ENCODE data around the gene MR1.

Gene MR1

GRCh38 chr1:181091309-181092040, 57.7 kb downstream of the MR1 start:
- DNase-seq (ENCODE audit: low spot score), result no peak

DNA sequence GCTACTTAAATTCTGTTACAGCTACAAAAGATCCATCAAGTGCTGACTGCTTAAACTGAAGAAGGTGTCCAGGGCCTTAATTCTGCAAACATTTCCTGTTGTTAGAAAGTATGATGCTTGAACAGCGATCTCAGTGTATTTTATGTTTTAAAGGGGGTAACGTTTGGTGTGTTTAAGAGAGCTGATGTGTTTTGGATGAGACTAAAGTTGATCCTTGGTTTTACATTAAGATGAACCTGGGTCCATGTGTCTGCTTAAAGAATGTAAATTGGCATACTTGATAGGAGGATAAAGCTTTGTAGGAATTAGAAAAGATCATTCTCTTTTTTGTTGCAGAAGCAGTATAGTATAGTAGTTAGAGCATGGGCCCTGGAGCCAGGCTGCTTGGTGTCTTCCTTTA, 58.3 kb downstream of the MR1 start:
- DNase-seq (ENCODE audit: low spot score), result no peak

- no peak for DNase-seq (ENCODE audit: low spot score)
These were observed 59.2 kb downstream of the MR1 start for GRCh38 chr1:181092883-181093458.

DNA sequence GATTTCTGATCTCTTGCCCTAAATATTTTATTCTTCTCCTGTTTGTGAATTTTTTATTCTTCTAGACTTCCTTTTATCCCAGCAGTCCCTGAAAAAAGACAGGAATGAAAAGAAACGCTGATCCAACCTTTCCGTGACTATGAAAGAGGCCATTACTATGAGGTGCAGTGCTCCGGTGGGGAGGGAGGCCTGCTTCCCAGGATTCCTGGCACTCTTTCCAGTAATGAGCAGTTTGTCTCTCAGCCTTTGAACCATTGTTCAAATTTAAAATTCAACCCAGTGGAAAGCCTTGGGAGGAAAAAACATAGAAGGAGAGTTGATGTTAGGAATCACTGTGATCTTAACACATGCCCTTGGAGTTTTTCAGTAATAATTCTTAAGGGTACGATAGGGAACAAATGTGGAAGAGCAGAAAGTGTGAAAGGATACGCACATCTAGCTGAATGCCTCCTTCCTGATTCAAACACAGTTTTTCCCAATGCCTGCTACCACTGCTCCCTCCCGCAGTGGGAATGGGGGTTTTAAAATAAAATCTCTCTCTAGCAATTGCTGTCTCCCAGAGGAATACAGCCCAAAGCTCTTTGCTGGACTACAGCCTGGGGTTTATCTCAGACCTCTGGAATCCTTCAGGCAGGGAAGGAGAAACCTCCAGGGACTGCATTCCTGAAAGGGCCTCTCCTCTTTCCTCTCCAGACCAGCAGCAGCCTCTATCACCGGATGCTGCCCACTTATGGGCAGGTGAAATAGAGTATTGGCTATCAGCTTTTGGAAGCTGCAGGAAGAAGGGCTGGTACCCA, 60.8 kb downstream of the MR1 start:
- DNase-seq (ENCODE audit: low spot score), result no peak

GRCh38 chr1:181095260-181095659, 61.5 kb downstream of the MR1 start:
- no peak for DNase-seq (ENCODE audit: low spot score)

DNA sequence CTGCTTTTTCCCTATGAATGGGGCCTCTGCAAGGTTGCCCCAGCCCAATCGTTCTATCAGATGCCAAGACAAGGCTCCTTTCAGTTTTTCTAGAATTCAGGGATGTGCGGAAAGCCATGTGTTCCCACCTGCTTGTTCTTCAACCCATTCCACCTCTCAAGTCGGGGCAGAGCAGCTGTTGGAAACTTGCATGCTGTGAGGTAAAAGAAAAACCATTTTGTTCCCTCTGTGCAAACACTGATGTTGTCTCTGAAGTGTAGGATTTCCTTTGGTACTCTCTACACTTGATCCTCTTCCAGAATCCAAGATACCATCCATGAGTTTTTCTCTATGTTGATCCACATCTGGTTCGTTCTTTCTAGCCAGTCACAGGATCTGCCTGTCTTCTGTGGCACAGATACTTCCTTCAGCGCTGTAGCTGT, 62.0 kb downstream of the MR1 start:
- DNase-seq (ENCODE audit: low spot score), result no peak

DNA sequence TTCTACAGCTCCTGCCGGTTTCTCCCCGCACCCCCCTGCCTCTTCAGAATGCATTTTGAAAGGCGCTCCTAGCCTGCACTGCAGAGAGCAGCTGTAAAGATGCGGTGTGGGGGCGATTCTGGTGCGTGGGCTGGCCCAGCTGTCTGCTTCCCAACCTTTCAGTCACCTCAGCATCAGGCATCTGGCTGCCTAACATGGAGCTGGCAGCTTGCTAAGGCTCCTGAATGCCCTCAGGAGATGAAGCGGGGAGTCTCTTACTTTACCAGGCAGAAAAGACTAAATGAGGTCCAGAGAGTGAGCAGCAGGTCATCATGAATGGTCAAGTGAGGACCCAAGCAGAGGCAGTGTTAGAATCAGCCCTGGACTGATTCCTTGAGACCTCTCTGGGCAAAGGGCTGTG, 63.5 kb downstream of the MR1 start:
- DNase-seq (ENCODE audit: low spot score), result peak; percentile 77

DNA sequence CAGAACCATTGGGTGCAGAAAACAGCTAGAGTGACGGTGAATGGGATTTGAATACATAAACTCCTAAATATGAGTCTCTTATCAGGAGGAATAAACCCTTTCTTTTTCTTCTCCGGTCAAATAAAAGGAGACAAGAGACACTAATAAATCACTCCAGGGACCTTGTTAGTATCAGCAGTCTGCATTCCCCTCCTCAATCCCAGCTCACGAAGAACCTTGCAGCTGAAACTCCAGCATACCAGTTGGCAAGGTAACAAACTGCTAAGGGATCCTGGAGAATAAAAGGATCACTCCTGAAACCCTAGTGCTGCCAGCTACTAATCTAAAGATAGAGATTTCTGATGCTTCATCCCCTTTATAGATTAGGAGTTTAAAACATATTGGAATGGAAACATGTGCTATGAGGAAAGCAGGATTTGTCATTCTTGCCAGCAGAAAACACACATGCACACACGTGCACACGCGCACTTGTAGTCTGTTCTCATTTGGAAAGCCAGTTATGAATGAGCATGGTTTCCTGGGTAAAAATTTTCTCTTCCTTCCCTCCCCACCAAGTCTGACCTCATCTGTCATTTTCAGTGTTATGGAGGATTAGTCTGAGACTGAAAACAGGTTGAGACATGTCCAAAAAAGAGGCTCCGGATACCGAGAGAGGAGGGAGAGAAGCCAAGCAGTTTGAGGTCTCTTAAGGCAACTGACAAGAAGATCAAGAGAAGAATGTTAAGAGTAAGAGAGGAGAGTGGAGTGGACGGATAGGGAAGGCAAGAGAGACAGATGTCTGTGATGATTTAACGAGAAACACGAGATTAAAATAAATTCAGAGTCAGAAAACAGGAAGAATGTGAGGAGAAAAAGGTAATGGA, 65.6 kb downstream of the MR1 start:
- no peak for DNase-seq (ENCODE audit: low spot score)

DNA sequence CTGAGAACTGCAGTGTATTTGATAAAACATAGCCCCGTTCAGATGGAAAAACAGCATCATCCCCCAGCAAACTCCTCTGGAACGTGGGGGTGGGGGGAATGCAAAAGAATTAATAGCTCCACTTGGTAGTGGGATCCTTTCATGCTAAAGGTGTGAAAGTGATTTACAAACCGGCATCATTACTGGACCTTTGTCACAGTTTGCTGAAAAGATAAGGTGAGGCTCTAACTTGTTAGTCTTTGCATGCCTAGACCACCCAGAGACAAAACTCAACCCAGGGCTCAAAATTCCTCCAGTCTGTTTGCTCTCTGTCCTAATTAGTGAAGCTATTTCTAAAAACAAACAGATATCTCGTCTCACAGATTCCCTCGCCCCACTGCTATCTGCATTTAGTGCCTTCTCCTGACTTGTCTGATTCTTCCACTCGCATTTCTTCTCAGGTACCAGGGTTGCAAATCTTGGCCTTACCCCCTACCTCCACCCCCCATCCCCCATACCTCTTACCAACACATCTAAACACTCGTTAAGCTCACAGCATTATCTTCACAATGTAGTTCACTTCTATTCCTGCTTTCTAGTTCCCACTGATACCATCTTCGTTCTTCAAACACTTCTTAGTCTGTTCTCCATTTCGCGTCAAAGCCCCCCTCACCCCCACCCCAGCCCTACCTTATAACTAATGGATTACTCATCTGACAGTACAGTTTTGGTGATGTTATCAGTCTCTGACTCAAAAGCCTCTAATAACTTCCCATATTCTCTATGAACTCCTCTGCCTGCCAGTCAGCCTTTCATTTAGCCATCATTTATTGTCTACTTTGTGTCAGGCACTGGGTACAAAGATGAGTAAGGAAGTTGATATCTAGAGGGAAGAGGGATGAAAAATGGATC, 66.5 kb downstream of the MR1 start:
- no peak for DNase-seq (ENCODE audit: low spot score)

DNA sequence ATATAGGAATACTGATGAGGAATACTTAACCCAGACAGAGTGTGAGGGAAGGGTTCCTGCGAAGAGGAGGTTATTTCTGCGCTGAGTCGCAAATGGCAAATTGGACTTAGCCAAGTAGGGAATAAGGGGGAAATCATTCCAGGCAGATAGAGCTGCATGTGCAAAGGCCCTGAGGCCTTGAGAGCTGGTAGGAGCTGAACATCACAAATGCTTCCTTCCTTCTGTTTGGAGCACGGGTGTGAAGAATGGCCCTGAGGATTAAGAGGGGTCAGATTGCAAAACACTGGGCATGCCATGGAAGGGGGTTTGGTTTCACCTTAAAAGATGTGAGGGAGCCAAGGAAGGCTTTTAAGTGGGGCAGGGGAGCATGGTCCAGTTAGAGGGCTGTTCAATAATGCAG, 67.2 kb downstream of the MR1 start:
- DNase-seq (ENCODE audit: low spot score), result no peak

DNA sequence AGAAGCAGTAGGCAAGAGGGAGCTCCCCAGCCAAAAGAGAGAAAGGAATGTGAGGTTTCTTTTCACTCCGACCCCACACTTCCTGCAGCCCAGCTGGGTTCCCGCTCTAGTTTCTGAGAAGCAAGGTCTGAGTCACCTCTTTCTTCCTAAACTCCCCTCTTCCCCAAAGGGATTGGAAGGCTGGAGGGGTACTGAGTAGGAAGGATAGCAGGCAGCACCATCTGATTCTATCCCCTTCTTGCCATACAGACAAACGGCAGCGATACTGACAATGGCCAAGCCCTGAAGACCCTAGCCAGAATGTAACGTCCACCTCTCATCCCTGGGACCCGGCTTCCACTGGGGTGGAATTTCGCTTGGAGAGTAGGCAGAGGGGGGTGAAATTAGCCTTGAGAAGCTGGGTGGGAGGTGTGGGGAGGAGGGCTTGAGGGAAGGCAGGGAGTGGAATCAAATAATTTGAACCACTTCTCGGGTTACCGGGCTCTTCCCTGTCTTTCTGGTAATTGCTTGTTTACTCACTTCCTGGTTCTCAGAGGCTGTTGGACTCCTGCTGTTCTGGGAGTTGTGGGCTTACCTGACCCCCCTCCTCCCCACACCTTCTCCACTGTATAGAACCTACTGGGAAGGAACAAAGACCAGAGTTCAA, 67.9 kb downstream of the MR1 start:
- DNase-seq (ENCODE audit: low spot score), result no peak

DNA sequence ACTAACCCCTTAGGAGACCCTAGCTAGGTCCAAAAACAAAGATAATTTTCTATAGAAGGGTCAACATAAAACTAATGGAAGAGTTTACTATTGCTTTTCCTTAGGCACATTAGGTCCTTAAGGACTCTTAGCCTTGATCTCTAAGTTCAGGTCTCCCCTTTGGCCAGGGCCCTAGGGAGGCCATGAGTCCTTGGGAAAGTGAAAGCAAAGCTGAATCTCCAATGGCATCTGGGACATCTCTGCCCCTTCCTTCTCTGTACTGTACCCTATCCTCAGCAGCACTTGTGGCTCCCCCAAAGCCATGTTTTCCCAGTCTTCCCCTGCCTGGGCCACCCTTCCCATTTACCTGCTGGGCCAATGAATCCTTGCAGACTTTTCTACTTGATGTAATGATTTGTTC, 69.1 kb downstream of the MR1 start:
- DNase-seq (ENCODE audit: low spot score), result no peak

DNA sequence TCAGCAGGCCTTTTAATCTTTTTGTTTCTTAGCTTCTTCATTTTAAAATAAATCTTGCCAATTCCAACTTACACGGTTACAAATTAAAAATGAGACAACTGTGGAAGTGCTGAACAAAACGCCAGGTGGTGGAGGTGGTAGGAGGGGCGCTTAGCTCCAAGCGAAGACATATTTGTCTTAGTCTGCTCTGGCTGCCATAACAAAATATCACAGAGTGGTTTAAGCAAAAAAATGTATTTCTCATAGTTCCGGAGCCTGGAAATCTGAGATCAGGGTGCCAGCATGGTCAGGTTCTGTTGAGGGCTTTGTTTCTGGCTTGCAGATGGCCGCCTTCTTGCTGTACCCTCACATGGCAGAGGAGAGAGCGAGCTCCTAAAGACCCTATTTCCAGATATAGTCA, 69.6 kb downstream of the MR1 start:
- no peak for DNase-seq (ENCODE audit: low spot score)

- no peak for DNase-seq (ENCODE audit: low spot score)
These were observed 70.4 kb downstream of the MR1 start for GRCh38 chr1:181104042-181104789.

DNA sequence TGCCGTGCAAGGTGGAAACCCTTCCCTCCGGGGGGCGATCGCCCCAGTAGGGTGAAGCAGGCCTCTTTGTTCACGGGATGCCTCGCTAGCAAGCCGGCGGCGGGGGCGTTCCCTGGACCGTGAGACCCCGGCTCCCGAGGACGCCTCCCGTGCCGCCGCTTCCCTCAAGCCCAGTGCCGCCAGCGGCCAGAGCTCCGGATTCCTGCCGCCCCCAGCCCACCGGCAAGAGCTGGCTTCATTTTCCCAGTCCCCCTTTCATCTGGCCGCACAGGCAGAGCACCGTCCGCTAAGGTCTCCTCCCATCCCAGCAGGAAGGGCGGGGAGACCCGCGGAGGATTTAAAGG, 71.0 kb downstream of the MR1 start:
- no peak for DNase-seq (ENCODE audit: low spot score)

- DNase-seq (ENCODE audit: low spot score), result peak; percentile 92
These were observed 71.6 kb downstream of the MR1 start for GRCh38 chr1:181105134-181106021.

DNA sequence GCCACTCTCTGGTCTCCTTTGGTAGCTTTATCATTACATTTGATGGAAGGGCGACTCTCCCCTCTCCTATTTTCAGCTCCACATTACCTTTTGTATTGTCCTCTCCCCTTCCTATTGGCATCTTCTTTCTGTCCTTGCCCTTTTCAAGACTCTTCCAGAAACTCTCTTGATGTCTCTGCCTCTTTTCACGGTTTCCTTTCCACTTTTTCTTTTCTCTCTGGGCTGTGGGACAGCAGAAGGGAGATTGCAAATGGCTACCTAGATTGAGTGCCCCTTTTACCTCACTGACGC, 72.2 kb downstream of the MR1 start:
- no peak for DNase-seq (ENCODE audit: low spot score)

GRCh38 chr1:181106479-181106878, 72.7 kb downstream of the MR1 start:
- DNase-seq (ENCODE audit: low spot score), result no peak

DNA sequence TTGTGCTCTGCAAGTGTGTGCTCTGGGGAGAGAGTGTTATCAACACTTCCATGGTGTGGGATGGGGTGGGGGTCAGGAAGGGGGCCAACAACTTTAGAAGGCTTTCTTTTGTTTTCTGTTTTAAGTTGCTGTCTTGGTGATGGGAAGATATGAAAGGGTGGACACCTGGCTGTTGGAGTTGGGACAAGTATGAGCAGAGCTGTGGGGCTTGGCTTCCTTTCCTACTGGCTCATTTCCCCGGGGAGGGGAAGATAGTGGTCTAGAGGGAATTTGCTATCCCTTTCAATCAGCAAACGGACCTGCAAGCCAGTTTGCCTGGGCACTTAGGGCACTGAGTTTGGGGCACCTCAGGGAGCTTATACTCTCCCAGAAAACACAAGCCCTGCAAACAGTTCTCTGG, 73.9 kb downstream of the MR1 start:
- DNase-seq (ENCODE audit: low spot score), result no peak
